ENCODE measurements around the gene GYS2.

DNA sequence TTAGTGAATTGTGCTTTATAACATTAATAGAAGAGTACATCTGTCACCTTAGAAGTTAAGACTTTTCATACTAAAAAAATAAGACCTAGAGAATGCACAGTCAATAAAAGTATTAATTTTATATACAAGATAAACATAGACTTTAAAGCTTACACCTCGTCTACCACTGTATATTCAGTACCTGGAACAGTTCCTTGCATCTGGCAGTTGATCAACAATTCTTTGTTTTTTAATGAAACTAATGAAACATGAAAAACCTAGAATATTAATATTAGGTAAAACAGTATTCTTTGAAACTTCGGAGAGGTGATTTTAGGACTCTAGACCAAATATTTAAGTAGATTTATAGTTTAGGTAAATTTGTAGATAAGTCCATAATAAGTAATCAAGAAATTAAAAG is 98.8 kb downstream of the GYS2 start:
- TF ChIP-seq EZH2 (IDR thresholded peaks at IDR 0.05; ENCODE audit: insufficient read depth, poor library complexity, severe bottlenecking) (no peak), EZH2phosphoT487 (IDR thresholded peaks at IDR 0.05; ENCODE audit: insufficient read depth, low read depth) (no peak)

All from GM23248 (cell line).